ENCODE data around the gene PTPRE.

Gene PTPRE

DNA sequence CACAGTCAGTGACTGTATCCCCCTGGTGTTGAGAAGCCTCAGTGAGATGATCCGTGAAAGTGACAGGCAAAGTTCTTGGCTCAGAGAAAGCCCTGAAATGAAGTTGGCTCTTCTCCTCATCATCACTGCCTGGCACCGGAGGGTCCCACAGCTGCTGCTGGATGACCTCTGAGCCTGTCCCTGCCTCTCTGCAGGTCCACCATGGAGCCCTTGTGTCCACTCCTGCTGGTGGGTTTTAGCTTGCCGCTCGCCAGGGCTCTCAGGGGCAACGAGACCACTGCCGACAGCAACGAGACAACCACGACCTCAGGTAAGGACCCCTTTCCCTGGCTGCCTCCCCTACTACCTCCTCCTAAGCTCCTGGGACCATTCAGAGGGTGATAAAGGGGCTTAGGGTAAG lies 133.8 kb downstream of the PTPRE start:
- Histone ChIP-seq H3K4me3 (ENCODE audit: low read length) (no peak overlapping the region), H3K27ac (ENCODE audit: low read length) (no peak overlapping the region), H3K79me2 (ENCODE audit: low read length) (no peaks in the 10 kb centered on the region), H3K4me2 (ENCODE audit: low read length) (no peak overlapping the region), H3K9ac (ENCODE audit: low read length) (no peak overlapping the region), H3K4me1 (ENCODE audit: low read length) (peaks cover 17% of the 10 kb centered on the region), H3K36me3 (replicated peaks; ENCODE audit: low read depth, low read length) (no peaks in the 10 kb centered on the region), H3K27me3 (ENCODE audit: low read depth, low read length) (no peaks in the 10 kb centered on the region), H2AFZ (ENCODE audit: low read depth, low read length) (no peak overlapping the region), H3K9me3 (ENCODE audit: insufficient read depth, low read length) (no peaks in the 10 kb centered on the region), H4K20me1 (ENCODE audit: insufficient read depth, low read length) (no peaks in the 10 kb centered on the region)
- TF ChIP-seq, protein P1, sequence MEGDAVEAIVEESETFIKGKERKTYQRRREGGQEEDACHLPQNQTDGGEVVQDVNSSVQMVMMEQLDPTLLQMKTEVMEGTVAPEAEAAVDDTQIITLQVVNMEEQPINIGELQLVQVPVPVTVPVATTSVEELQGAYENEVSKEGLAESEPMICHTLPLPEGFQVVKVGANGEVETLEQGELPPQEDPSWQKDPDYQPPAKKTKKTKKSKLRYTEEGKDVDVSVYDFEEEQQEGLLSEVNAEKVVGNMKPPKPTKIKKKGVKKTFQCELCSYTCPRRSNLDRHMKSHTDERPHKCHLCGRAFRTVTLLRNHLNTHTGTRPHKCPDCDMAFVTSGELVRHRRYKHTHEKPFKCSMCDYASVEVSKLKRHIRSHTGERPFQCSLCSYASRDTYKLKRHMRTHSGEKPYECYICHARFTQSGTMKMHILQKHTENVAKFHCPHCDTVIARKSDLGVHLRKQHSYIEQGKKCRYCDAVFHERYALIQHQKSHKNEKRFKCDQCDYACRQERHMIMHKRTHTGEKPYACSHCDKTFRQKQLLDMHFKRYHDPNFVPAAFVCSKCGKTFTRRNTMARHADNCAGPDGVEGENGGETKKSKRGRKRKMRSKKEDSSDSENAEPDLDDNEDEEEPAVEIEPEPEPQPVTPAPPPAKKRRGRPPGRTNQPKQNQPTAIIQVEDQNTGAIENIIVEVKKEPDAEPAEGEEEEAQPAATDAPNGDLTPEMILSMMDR (IDR thresholded peaks at IDR 0.05; ENCODE audit: low read depth, low read length): no peak
- TF ChIP-seq EZH2phosphoT487 (IDR thresholded peaks at IDR 0.05; ENCODE audit: low read depth): no peak

DNA sequence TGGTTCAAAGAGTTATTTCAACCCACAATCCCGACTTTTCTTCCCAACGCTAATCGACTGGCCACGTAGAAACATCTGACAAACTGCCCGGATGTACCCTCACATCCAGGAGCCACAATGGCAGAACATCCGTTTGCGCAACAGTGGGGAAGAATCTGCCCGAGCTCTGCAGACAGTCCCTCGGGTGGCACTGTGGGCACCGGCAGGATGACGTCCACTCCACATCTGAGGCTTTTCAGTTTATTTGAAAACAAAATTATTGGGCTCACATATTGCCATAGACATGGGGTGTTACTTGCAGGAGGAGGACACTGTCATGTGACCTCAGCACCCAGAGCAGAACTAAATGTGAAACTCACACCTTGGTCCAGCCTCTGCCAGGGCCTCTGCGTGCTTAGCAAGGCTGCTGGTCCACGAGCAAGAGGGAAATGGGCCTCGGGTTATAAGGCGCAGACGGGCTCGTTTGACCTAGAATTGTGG lies 135.3 kb downstream of the PTPRE start:
- Histone ChIP-seq H3K4me2 (ENCODE audit: low read length) (no peak overlapping the region), H2AFZ (ENCODE audit: low read depth, low read length) (no peak overlapping the region), H3K36me3 (replicated peaks; ENCODE audit: low read depth, low read length) (no peaks in the 10 kb centered on the region), H3K79me2 (ENCODE audit: low read length) (peaks cover 10% of the 10 kb centered on the region; the same call in 1 of the 2 replicates), H3K27ac (ENCODE audit: low read length) (no peak overlapping the region), H3K4me3 (ENCODE audit: low read length) (no peak overlapping the region), H4K20me1 (ENCODE audit: insufficient read depth, low read length) (no peaks in the 10 kb centered on the region), H3K9ac (ENCODE audit: low read length) (no peak overlapping the region), H3K9me3 (ENCODE audit: insufficient read depth, low read length) (no peaks in the 10 kb centered on the region), H3K27me3 (ENCODE audit: low read depth, low read length) (no peaks in the 10 kb centered on the region), H3K4me1 (ENCODE audit: low read length) (peaks cover 29% of the 10 kb centered on the region)
- no peak for TF ChIP-seq EZH2phosphoT487 (IDR thresholded peaks at IDR 0.05; ENCODE audit: low read depth)
- TF ChIP-seq, protein P1 (IDR thresholded peaks at IDR 0.05; ENCODE audit: low read depth, low read length): no peak

DNA sequence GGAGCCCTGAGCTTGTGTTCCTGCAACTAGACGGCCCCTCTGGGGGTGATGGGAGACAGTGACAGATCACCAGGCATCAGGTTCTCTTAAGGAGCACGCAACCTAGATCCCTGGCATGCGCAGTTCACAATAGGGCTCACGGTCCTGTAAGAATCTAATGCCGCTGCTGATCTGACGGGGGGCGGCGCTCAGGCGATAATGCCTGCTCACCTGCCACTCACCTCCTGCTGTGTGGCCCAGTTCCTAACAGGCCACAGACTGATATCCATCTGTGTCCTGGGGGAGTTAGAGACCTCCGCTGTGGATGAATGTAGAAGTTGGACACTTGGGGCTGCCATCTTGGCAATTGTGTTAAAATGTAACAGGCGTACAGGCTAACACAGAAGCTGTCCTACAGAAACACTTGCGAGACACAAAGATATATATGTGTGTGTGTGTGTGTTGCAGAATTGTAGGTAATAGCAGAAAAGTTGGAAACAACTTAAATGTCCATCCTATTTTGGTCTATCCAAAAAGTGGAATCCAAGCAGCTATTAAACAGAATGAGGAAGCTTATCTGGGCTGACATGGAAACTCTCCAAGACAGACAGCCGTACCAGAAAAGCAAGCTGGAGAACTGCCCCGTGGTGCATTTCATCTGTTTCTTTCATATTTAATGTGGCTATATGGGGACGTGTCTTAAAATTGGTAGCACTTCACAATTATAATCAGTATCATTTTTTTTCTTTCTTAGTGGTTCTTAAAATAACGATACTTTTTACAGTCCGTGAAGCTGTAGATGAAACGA lies 136.5 kb downstream of the PTPRE start:
- Histone ChIP-seq H3K27me3 (ENCODE audit: low read depth, low read length) (no peaks in the 10 kb centered on the region), H3K4me1 (ENCODE audit: low read length) (peaks cover 29% of the 10 kb centered on the region), H2AFZ (ENCODE audit: low read depth, low read length) (no peak overlapping the region), H3K27ac (ENCODE audit: low read length) (no peak overlapping the region), H3K9ac (ENCODE audit: low read length) (no peak overlapping the region), H3K9me3 (ENCODE audit: insufficient read depth, low read length) (no peaks in the 10 kb centered on the region), H3K79me2 (ENCODE audit: low read length) (peaks cover 21% of the 10 kb centered on the region), H3K4me2 (ENCODE audit: low read length) (no peak overlapping the region), H3K4me3 (ENCODE audit: low read length) (no peak overlapping the region), H3K36me3 (replicated peaks; ENCODE audit: low read depth, low read length) (peaks cover under 1% of the 10 kb centered on the region), H4K20me1 (ENCODE audit: insufficient read depth, low read length) (no peaks in the 10 kb centered on the region)
- TF ChIP-seq, protein P1 (IDR thresholded peaks at IDR 0.05; ENCODE audit: low read depth, low read length): no peak
- no peak for TF ChIP-seq EZH2phosphoT487 (IDR thresholded peaks at IDR 0.05; ENCODE audit: low read depth)

DNA sequence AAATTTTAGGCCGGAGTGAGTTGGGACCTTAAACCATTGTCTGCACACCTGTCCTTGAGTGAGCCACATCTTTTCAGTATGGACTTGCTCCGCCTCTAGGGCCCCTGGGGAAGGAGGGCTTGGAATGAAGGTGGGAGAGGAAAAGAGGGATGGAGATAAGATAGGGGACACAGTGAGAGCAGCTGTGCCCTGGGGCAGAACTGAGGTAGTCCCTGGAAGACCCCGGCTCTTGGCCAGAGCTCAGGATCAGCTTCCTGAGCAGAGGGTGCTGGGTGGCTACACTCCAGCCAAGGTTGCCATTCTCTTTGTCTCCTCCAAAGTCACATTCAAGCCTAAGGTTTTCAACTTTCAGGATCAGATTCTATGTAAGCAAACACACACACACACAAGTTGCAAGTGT lies 137.3 kb downstream of the PTPRE start:
- H2AFZ ChIP-seq (ENCODE audit: low read depth, low read length): no peak overlapping the region
- no peaks in the 10 kb centered on the region for H3K9me3 ChIP-seq (ENCODE audit: insufficient read depth, low read length)
- no peak overlapping the region for H3K9ac ChIP-seq (ENCODE audit: low read length)
- H3K27ac ChIP-seq (ENCODE audit: low read length): no peak overlapping the region
- peaks cover 29% of the 10 kb centered on the region for H3K79me2 ChIP-seq (ENCODE audit: low read length)
- H3K4me3 ChIP-seq (ENCODE audit: low read length): no peak overlapping the region
- H3K27me3 ChIP-seq (ENCODE audit: low read depth, low read length): no peaks in the 10 kb centered on the region
- H4K20me1 ChIP-seq (ENCODE audit: insufficient read depth, low read length): no peaks in the 10 kb centered on the region
- peaks cover 7% of the 10 kb centered on the region for H3K36me3 ChIP-seq (replicated peaks; ENCODE audit: low read depth, low read length)
- H3K4me2 ChIP-seq (ENCODE audit: low read length): no peak overlapping the region
- TF ChIP-seq EZH2phosphoT487 (IDR thresholded peaks at IDR 0.05; ENCODE audit: low read depth): no peak
- TF ChIP-seq, protein P1 (IDR thresholded peaks at IDR 0.05; ENCODE audit: low read depth, low read length): no peak
- H3K4me1 ChIP-seq (ENCODE audit: low read length): peaks cover 30% of the 10 kb centered on the region
